DMS79 treated with DMSO at 0.1 percent for 48 hours (cell line): ENCODE data around the gene SHPK.

Source experiments
- DNase-seq: peaks from one replicate; lab custom pipeline; 2025; lab: John Stamatoyannopoulos, UW

Gene SHPK

GRCh38 chr17:3636154-3636907 lies at the start of gene SHPK, which contains the start of gene CTNS:
Gene SHPK (minus strand): TSS chr17:3636250. CDS start chr17:3636219, 31 bp downstream.
Gene CTNS (plus strand): TSS chr17:3636760. CDS start chr17:3640207, 3,447 bp downstream.
- DNase-seq: peak; percentile 92

- no peak for DNase-seq
Observed at GRCh38 chr17:3685174-3685573, 49.1 kb upstream of the SHPK start.

GRCh38 chr17:3683054-3683511 lies 47.0 kb upstream of the SHPK start:
- DNase-seq: no peak

- DNase-seq: no peak
Observed at GRCh38 chr17:3682033-3682432, 46.0 kb upstream of the SHPK start.

- DNase-seq: no peak
Observed at GRCh38 chr17:3681565-3681964, 45.5 kb upstream of the SHPK start.

- DNase-seq: no peak
Observed at GRCh38 chr17:3681057-3681456, 45.0 kb upstream of the SHPK start.

- DNase-seq: no peak
Observed at GRCh38 chr17:3679531-3680126, 43.6 kb upstream of the SHPK start.

GRCh38 chr17:3678821-3679530 lies 42.9 kb upstream of the SHPK start:
- no peak for DNase-seq

GRCh38 chr17:3678095-3678820 lies 42.2 kb upstream of the SHPK start:
- no peak for DNase-seq

GRCh38 chr17:3675886-3676285 lies 39.8 kb upstream of the SHPK start:
- no peak for DNase-seq

- no peak for DNase-seq
Observed at GRCh38 chr17:3672571-3672970, 36.5 kb upstream of the SHPK start.

GRCh38 chr17:3669548-3669947 lies 33.5 kb upstream of the SHPK start:
- DNase-seq: peak; percentile 57

- DNase-seq: no peak
Observed at GRCh38 chr17:3669085-3669347, 33.0 kb upstream of the SHPK start.

GRCh38 chr17:3668279-3669084 lies 32.4 kb upstream of the SHPK start, which contains the start of the genes EMC6 and TAX1BP3:
Gene EMC6 (plus strand): TSS chr17:3668812. CDS start chr17:3669147, 335 bp downstream.
Gene TAX1BP3 (minus strand): TSS chr17:3668578. CDS start chr17:3668526, 52 bp downstream.
- DNase-seq: peak; percentile 95

- DNase-seq: peak; percentile 40
Observed at GRCh38 chr17:3667366-3668278, 31.6 kb upstream of the SHPK start.

GRCh38 chr17:3666516-3666915 lies 30.5 kb upstream of the SHPK start:
- DNase-seq: no peak

GRCh38 chr17:3665834-3666233 lies 29.8 kb upstream of the SHPK start:
- DNase-seq: no peak

GRCh38 chr17:3663102-3664011 lies 27.3 kb upstream of the SHPK start:
- no peak for DNase-seq

- no peak for DNase-seq
Observed at GRCh38 chr17:3660311-3660891, 24.4 kb upstream of the SHPK start.
